SK-N-SH (cell line): ENCODE results near the gene GOLGB1. TPM values are rescaled to one million over a fixed set of nuclear protein-coding genes. Genes with fewer than 3 reads are reported as not detected.

Experiments
- CTCF ChIA-PET: fragments of 300-600, 350-600 bp; formaldehyde crosslinking; extraction: SDS; loops from one replicate; lab custom pipeline; 2021; lab: Yijun Ruan, JAX
- POLR2A ChIA-PET: fragments of 350-600 bp; sonication (Branson Sonifier 250); formaldehyde crosslinking; extraction: SDS; loops from one replicate; lab custom pipeline; 2020; ENCODE audit warnings: antibody characterized with exemption, inconsistent platforms; lab: Yijun Ruan, JAX
- DNase-seq: peaks from one replicate; pipeline ENCODE4 v3.0.0; 2012
- H2AFZ ChIP-seq: fragments of 200-600 bp; sonication (generic); 2 replicates; pipeline ENCODE4 v1.8.1; 2016; ENCODE audit warnings: antibody characterized with exemption, mild to moderate bottlenecking, low read depth
- H3F3A ChIP-seq: fragments of 200-600 bp; sonication (generic); replicated peaks from 2 replicates; pipeline ENCODE3; 2016; ENCODE audit warnings: antibody characterized with exemption, mild to moderate bottlenecking; ENCODE audit not compliant: insufficient read depth
- H3K27ac ChIP-seq, 2 experiments: fragments of 200-500 bp in 1 of 2; fragments of 200-600 bp in 1 of 2; sonication (Bioruptor generic) in 1 of 2; sonication (generic), shearing (Covaris generic) in 1 of 2; 2 replicates each; pipeline versions ENCODE4 v1.5.1 to v1.6.1; 2014 to 2016; ENCODE audit warnings: low read depth in 2 of 2, inconsistent platforms in 1 of 2, low read length in 1 of 2, mild to moderate bottlenecking in 1 of 2, mixed read lengths in 1 of 2
- H3K27me3 ChIP-seq: fragments of 200-600 bp; sonication (generic), shearing (Covaris generic); 2 replicates; pipeline ENCODE4 v1.6.1; 2016; ENCODE audit warnings: mixed run types; ENCODE audit not compliant: insufficient read depth
- H3K36me3 ChIP-seq, 2 experiments: fragments of 200-500 bp in 1 of 2; fragments of 200-600 bp in 1 of 2; sonication (Bioruptor generic) in 1 of 2; sonication (generic) in 1 of 2; replicated peaks in 1 of 2; 2 replicates each; pipeline versions ENCODE3 to v1.5.1; 2014 to 2016; ENCODE audit warnings: low read length in 1 of 2, mild to moderate bottlenecking in 1 of 2; ENCODE audit not compliant: insufficient read depth in 2 of 2, control insufficient read depth in 1 of 2
- H3K4me1 ChIP-seq, 2 experiments: fragments of 200-500 bp in 1 of 2; fragments of 200-600 bp in 1 of 2; sonication (Bioruptor generic) in 1 of 2; sonication (generic), shearing (Covaris generic) in 1 of 2; 2 replicates each; pipeline versions ENCODE4 v1.5.1 to v1.6.1; 2014 to 2016; ENCODE audit warnings: low read depth in 1 of 2, low read length in 1 of 2, mixed run types in 1 of 2; ENCODE audit not compliant: insufficient read depth in 2 of 2, control insufficient read depth in 1 of 2
- H3K4me2 ChIP-seq: fragments of 200-600 bp; sonication (generic), shearing (Covaris generic); 2 replicates; pipeline ENCODE4 v1.6.1; 2017; ENCODE audit warnings: mixed run types
- H3K4me3 ChIP-seq, 2 experiments: fragments of 200-500 bp in 1 of 2; fragments of 200-600 bp in 1 of 2; sonication (Bioruptor generic) in 1 of 2; sonication (generic), shearing (Covaris generic) in 1 of 2; 2 replicates each; pipeline versions ENCODE4 v1.5.1 to v1.8.1; 2014 to 2016; ENCODE audit warnings: low read depth in 2 of 2, inconsistent platforms in 1 of 2, low read length in 1 of 2, mild to moderate bottlenecking in 1 of 2, mixed read lengths in 1 of 2, moderate library complexity in 1 of 2
- H3K79me2 ChIP-seq: fragments of 200-600 bp; sonication (generic); 2 replicates; pipeline ENCODE4 v1.8.1; 2017; ENCODE audit warnings: mild to moderate bottlenecking; ENCODE audit not compliant: insufficient read depth
- H3K9ac ChIP-seq: fragments of 200-600 bp; sonication (generic); 2 replicates; pipeline ENCODE4 v1.6.1; 2017; ENCODE audit warnings: mixed run types
- H3K9me2 ChIP-seq: fragments of 200-600 bp; sonication (generic); 2 replicates; pipeline ENCODE4 v1.6.1; 2017; ENCODE audit warnings: mixed run types
- H3K9me3 ChIP-seq: fragments of 200-600 bp; sonication (generic); 2 replicates; pipeline ENCODE4 v1.6.1; 2017; ENCODE audit warnings: mixed run types, mild to moderate bottlenecking, moderate library complexity
- H4K20me1 ChIP-seq: fragments of 200-600 bp; sonication (generic); 2 replicates; pipeline ENCODE4 v1.6.1; 2017; ENCODE audit warnings: mild to moderate bottlenecking, mixed run types; ENCODE audit not compliant: insufficient read depth
- CHD2 ChIP-seq: fragments of 150-350 bp; IDR thresholded peaks from 2 replicates; pipeline ENCODE4 v1.6.1; 2018; ENCODE audit warnings: low read length; ENCODE audit not compliant: partially characterized antibody
- CTCF ChIP-seq: fragments of 200-600 bp; sonication (generic); IDR thresholded peaks from 2 replicates; pipeline ENCODE4 v1.6.1; 2017; ENCODE audit warnings: antibody characterized with exemption, mild to moderate bottlenecking, moderate library complexity
- EP300 ChIP-seq, 2 experiments: IDR thresholded peaks; 2 replicates each; pipeline versions ENCODE4 v1.4.0 to v1.6.1; 2012; ENCODE audit warnings: borderline replicate concordance in 1 of 2, low read depth in 1 of 2, low read length in 1 of 2
- EZH2phosphoT487 ChIP-seq: fragments of 200-600 bp; sonication (generic); IDR thresholded peaks from 2 replicates; pipeline ENCODE4 v1.6.1; 2017; ENCODE audit warnings: low read depth, mixed run types, mild to moderate bottlenecking, antibody characterized with exemption, moderate library complexity, borderline replicate concordance
- FOSL2 ChIP-seq: IDR thresholded peaks from 2 replicates; pipeline ENCODE4 v1.4.0; 2012; ENCODE audit warnings: low read depth, mild to moderate bottlenecking, moderate library complexity, borderline replicate concordance
- GABPA ChIP-seq: IDR thresholded peaks from 2 replicates; pipeline ENCODE4 v1.4.0; 2012; ENCODE audit warnings: low read depth, mild to moderate bottlenecking
- MAX ChIP-seq: IDR thresholded peaks from 2 replicates; pipeline ENCODE4 v1.4.0; 2012; ENCODE audit warnings: low read depth
- MEF2A ChIP-seq: IDR thresholded peaks from 2 replicates; pipeline ENCODE4 v1.4.0; 2012; ENCODE audit warnings: low read depth, borderline replicate concordance
- MXI1 ChIP-seq: IDR thresholded peaks from 2 replicates; pipeline ENCODE4 v1.6.1; 2012; ENCODE audit warnings: mild to moderate bottlenecking, low read depth, low read length, improper control_type of control experiment
- PBX3 ChIP-seq: IDR thresholded peaks from 2 replicates; pipeline ENCODE4; 2012
- RAD21 ChIP-seq: IDR thresholded peaks from 2 replicates; pipeline ENCODE4 v1.6.1; 2012; ENCODE audit warnings: mild to moderate bottlenecking, low read length
- RCOR1 ChIP-seq: fragments of 150-350 bp; IDR thresholded peaks from 2 replicates; pipeline ENCODE4 v1.6.1; 2017; ENCODE audit warnings: antibody characterized with exemption, low read length
- TAF1 ChIP-seq: IDR thresholded peaks from 2 replicates; pipeline ENCODE4 v1.6.1; 2012; ENCODE audit warnings: low read depth, mild to moderate bottlenecking, low read length, moderate library complexity, borderline replicate concordance
- USF1 ChIP-seq: IDR thresholded peaks from 2 replicates; pipeline ENCODE4 v1.4.0; 2012; ENCODE audit warnings: low read depth, borderline replicate concordance
- USF2 ChIP-seq: fragments of 150-350 bp; IDR thresholded peaks from 2 replicates; pipeline ENCODE4 v1.6.1; 2017; ENCODE audit warnings: antibody characterized with exemption, low read length, low read depth, borderline replicate concordance
- ZBTB33 ChIP-seq: IDR thresholded peaks from 2 replicates; pipeline ENCODE4 v1.4.0; 2012; ENCODE audit warnings: low read depth, borderline replicate concordance
- WGBS: methylation state at CpG from one replicate; pipeline ENCODE4 v1.1.6; 2017; ENCODE audit warnings: low lambda C conversion rate; 5-methylcytosine and 5-hydroxymethylcytosine counted together
- polyA plus RNA-seq, 3 experiments: library from polyadenylated mRNA; depleted of rRNA; stranded (reverse); fragments of >200 nt; gene quantifications; 2 replicates each; pipeline ENCODE4 v1.2.3, GENCODE V29; 2012

GOLGB1 gene
- polyA plus RNA-seq, 1 of the 3 experiments (the other 2 are of a cell fraction) = 10.3 TPM

GRCh38 chr3:121793078-121793477, 43.5 kb upstream of the GOLGB1 start (continued):
- TF ChIP-seq EZH2phosphoT487 = no peak
- no peak for TF ChIP-seq FOSL2
- TF ChIP-seq GABPA = no peak

- no peak overlapping the region for H2AFZ ChIP-seq
- DNase-seq = no peak
- POLR2A ChIA-PET = no interaction called here
These were observed 36.9 kb upstream of the GOLGB1 start for GRCh38 chr3:121786485-121786884.

More at GRCh38 chr3:121786485-121786884, 36.9 kb upstream of the GOLGB1 start:
- H3K79me2 ChIP-seq = no peaks in the 10 kb centered on the region
- no peak overlapping the region for H3K27ac ChIP-seq
- H3K27me3 ChIP-seq = no peaks in the 10 kb centered on the region
- H3K36me3 ChIP-seq = peaks cover 58 to 65% of the 10 kb centered on the region in 2 experiments
- WGBS = 92% methylated on average over 2 of the region's 2 CpGs
- no peak overlapping the region for H3K4me2 ChIP-seq
- no peaks in the 10 kb centered on the region for H3K4me1 ChIP-seq
- H3F3A ChIP-seq = no peaks in the 10 kb centered on the region
- TF ChIP-seq USF2 (no peak), RCOR1 (no peak), EZH2phosphoT487 (no peak), RAD21 (no peak), USF1 (no peak), MXI1 (no peak), CHD2 (no peak), MEF2A (no peak), EP300 (IDR thresholded peaks at IDR 0.05; ENCODE audit: borderline replicate concordance in 1 of 2, low read depth in 1 of 2, low read length in 1 of 2) (no peak), TAF1 (no peak), MAX (no peak), PBX3 (no peak), ZBTB33 (no peak), CTCF (no peak)
- TF ChIP-seq, all 33 proteins: peak for 0
- no peaks in the 10 kb centered on the region for H4K20me1 ChIP-seq
- H3K9ac ChIP-seq = no peak overlapping the region
- no peak overlapping the region for H3K4me3 ChIP-seq
- no peaks in the 10 kb centered on the region for H3K9me3 ChIP-seq
- CTCF ChIA-PET = interaction anchor here (1.2 kb wide), 1 partner anchor 606 kb away, joined by 3 read pairs; no protein-coding TSS in a partner anchor
- H3K9me2 ChIP-seq = no peaks in the 10 kb centered on the region
